ENCODE results near the gene MT1G.

DNA sequence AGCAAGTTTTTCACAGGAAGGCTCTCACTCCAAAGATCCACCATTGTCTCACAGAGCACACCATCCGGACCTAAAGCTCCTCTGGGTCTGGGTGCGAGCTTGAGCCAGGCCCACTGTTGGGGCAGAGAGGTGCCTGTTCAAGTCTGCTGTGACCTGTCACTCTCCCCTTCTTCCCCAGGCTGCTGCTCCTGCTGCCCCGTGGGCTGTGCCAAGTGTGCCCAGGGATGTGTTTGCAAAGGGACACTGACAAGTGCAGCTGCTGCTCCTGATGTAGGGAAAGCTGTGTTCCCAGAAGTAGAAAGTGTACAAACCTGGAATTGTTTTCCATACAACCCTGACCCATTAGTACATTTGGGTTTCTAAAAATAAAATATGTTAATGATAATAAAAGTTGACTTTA lies 9.6 kb upstream of the MT1G start:
- TF ChIP-seq, protein P1, sequence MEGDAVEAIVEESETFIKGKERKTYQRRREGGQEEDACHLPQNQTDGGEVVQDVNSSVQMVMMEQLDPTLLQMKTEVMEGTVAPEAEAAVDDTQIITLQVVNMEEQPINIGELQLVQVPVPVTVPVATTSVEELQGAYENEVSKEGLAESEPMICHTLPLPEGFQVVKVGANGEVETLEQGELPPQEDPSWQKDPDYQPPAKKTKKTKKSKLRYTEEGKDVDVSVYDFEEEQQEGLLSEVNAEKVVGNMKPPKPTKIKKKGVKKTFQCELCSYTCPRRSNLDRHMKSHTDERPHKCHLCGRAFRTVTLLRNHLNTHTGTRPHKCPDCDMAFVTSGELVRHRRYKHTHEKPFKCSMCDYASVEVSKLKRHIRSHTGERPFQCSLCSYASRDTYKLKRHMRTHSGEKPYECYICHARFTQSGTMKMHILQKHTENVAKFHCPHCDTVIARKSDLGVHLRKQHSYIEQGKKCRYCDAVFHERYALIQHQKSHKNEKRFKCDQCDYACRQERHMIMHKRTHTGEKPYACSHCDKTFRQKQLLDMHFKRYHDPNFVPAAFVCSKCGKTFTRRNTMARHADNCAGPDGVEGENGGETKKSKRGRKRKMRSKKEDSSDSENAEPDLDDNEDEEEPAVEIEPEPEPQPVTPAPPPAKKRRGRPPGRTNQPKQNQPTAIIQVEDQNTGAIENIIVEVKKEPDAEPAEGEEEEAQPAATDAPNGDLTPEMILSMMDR (IDR thresholded peaks at IDR 0.05): no peak
- TF ChIP-seq, protein P2, sequence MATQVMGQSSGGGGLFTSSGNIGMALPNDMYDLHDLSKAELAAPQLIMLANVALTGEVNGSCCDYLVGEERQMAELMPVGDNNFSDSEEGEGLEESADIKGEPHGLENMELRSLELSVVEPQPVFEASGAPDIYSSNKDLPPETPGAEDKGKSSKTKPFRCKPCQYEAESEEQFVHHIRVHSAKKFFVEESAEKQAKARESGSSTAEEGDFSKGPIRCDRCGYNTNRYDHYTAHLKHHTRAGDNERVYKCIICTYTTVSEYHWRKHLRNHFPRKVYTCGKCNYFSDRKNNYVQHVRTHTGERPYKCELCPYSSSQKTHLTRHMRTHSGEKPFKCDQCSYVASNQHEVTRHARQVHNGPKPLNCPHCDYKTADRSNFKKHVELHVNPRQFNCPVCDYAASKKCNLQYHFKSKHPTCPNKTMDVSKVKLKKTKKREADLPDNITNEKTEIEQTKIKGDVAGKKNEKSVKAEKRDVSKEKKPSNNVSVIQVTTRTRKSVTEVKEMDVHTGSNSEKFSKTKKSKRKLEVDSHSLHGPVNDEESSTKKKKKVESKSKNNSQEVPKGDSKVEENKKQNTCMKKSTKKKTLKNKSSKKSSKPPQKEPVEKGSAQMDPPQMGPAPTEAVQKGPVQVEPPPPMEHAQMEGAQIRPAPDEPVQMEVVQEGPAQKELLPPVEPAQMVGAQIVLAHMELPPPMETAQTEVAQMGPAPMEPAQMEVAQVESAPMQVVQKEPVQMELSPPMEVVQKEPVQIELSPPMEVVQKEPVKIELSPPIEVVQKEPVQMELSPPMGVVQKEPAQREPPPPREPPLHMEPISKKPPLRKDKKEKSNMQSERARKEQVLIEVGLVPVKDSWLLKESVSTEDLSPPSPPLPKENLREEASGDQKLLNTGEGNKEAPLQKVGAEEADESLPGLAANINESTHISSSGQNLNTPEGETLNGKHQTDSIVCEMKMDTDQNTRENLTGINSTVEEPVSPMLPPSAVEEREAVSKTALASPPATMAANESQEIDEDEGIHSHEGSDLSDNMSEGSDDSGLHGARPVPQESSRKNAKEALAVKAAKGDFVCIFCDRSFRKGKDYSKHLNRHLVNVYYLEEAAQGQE (IDR thresholded peaks at IDR 0.05; ENCODE audit: insufficient read depth in 1 of 2, low read depth in 2 of 2, low read length in 1 of 2): no peak
- TF ChIP-seq POLR2AphosphoS5 (IDR thresholded peaks at IDR 0.05; ENCODE audit: low read depth, low read length) (no peak), TCF7L2 (IDR thresholded peaks at IDR 0.05; ENCODE audit: low read depth, low read length) (no peak)

All from Panc1 (cell line).